ENCODE results near the gene ZNF337.

ZNF337 gene

GRCh38 chr20:25626779-25627178, 69.9 kb downstream of the ZNF337 start:
- no peak for DNase-seq (ENCODE audit: low spot score)

- DNase-seq (ENCODE audit: low spot score), result peak; percentile 25
Observed at GRCh38 chr20:25624500-25624939, 72.1 kb downstream of the ZNF337 start.
